HG03457 (cell line): Measurements from ENCODE around the gene SSH2.
"Not testable (repeated sequence)": the region's sequence is repeated elsewhere in the genome, so short reads cannot be mapped to it uniquely, and the experiment has no call there.

Experiments
- ATAC-seq: cut with Tn5 transposase; IDR thresholded peaks from one replicate; pipeline ENCODE4 v1.9.1; 2021; ENCODE audit warnings: moderate number of reproducible peaks; ENCODE audit not compliant: unreplicated experiment

The SSH2 gene

DNA sequence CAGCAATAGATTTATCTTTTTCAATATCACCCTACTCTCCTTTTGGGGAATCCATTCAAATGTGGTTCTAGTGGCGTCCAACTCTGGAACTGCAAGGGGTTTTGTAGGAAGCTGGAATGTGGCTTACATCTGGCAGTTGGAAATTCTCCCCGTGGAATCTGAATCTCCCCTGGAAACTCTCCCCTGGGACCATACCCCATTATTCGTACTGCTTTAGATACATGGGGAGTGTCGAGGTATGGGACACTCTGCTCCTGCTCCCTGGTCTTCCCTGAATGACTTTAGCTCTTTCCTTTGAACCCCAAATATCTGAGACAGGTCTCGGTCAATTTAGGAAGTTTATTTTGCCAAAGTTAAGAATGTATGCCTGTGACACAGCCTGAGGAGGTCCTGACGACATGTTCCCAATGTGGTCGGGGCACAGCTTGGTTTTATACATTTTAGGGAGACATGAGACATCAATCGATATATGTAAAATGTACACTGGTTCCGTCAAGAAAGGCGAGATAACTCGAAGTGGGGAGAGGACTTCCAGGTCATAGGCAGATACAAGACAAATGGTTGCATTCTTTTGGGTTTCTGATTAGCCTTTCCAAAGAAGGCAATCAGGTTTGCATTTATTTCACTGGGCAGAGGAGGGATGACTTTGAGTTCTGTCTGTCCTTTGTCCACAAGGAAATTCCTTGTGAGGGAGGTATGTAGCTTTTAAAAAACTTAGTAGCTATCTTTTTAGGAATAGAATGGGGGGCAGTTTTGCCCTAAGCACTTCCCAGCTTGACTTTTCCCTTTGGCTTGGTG is 218.2 kb downstream of the SSH2 start:
- ATAC-seq: no peak

DNA sequence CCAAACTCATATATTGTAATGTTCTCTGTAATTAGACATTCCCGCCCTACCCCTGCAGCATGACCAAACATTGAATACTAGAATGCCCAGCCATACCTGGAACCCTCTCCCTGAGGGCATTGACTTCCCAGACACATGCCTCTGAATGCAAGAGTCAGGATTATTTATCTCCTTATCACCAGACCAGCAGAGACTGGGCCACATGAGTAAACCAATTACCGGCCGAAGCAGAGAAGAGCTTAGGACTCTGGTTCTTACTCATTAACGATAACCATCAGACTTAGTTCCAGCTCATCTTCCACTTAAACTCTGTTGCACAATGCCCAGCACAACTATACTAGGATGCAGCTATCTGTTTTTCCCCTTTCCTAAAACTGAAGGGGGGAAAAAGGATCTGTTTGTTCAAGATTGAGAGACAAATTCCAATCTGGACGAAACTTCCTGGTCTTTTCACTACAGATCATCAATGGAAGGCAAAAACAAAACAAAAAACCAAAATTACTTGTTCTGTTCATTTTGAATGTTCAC is 219.1 kb downstream of the SSH2 start:
- no peak for ATAC-seq

DNA sequence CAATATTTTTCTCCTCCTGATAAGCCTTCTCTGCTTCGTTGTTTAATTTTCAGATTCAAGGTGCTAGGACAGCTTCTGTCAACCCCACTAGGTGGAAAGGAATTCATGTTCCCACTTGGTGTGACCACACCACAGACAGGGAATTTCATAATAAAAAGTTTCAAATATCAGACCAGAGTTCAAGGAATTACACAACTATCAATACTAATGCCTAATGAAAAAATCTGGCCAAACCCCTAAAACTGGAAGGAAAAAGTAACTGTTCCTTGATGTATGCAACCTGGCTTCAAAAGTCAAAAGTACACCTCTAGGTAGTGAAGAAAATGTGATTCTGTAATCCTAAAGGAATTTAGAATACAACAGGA is 219.5 kb downstream of the SSH2 start:
- ATAC-seq: no peak

DNA sequence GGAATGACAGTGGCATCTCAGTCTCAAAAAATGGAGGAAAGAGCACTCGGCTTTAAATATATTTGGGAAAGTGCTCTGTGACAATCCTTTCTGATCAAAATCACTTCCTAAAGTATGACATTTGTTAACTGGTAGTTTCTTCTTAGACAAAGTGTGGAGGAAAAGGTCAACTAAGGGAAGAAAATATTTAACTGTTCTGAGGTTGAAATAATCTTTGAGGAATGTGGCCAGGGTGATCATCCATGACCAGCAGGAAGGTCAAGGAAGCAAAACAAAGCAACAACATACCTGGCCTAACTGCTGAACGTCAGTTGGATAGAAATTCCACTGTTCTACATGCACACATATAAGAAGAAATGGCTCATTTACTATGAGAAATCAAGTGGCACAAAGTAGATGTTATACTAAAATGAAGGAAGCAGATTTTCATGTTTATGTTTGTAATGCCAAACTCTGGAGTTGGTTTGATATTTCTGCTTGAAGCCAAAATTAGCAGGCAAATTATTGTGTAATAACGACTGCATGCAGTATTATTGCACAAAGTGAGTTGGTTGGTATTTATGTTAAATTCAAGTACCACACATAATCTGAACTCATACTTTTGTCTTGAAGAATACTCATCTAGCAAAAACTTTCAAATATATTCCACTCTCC is 220.0 kb downstream of the SSH2 start:
- ATAC-seq: no peak

DNA sequence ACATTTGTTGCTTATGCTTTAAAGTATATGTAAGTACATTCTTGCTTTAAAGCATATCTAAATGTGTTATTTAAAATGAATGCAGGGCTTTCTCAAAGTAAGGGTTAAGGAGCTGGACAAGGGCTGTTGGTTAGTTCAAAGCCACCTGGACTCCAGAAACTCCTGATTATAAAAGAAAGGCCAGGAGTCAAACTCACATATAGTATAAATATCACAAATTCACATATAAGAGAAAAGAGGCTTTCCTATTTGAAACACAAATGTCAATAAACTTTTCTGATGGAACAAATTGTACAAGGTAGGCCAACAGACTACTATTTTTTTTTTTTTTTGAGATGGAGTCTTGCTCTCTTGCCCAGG is 222.8 kb downstream of the SSH2 start:
- ATAC-seq: no peak

DNA sequence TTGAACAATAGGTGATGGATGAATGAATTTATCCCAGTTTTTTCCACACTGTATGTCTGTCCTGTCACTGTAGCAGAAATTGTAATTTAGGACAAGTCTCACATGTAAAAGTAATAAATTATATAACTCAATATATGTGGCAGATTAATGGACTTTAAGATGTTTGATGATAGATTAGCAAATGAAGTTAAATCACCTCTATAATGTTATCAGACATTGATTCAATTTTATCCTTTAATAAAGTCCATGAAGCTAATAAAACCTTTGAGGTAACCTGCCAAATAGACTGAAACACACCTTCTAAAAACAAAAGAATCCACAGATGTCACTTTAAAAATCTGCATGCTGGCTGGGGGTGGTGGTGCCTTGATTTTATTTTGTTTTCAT is 224.0 kb downstream of the SSH2 start:
- no peak for ATAC-seq

DNA sequence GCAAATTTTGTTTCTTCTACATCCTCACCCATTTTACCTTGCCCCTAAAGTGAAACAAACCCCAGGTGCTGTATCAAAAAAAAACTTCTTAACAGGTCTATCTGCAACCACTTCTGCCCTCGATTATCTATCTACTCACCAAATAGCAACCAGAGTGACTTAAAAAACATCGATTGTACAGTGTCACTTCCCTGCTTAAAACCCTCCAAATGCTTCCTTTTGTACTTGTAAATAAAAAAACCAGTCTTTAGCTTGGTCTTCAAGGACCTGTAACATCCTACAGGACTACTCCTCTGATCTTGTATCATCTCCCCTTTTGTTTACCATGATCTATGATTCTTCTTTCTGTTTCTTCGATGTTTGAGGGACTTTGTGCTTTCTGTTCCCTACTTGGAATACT is 224.6 kb downstream of the SSH2 start:
- ATAC-seq: no peak

DNA sequence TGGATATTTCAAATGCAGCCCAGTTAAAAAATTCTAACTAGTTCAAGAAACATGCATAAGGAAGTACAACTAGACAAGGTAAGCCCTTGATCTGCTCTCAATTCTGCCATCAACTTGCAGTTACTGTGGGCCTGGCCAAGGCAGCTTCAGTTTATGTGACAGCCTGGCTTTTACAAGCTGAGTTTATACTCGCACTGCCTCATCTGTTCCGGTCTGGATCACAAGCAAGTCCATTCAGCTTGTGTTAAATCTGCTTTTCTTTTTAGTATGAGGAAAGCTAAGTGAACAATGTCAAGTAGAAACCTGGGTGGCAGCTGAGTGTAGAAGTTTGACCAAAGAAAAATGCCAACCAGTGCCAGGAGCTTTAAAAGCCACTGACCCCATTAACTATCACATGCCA is 230.7 kb downstream of the SSH2 start:
- ATAC-seq: no peak

DNA sequence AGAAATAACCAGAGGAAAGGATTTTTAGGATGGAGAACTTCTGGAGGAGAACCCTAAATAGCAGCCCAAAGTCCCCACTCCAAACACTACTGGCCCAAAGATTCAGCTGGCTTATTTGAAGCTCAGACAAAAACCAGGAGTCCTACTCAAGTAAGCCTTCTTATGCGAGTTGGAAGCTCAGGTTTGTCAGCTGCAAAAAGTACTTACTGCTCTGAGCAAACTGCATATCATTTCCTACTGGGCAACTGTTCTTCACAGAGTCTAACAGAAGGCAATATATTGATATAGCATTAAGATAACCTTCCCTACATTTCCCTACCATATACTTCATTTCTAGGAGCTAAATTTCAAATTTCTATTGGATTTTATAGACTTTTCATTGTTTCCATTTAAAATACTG is 231.2 kb downstream of the SSH2 start:
- ATAC-seq: no peak

DNA sequence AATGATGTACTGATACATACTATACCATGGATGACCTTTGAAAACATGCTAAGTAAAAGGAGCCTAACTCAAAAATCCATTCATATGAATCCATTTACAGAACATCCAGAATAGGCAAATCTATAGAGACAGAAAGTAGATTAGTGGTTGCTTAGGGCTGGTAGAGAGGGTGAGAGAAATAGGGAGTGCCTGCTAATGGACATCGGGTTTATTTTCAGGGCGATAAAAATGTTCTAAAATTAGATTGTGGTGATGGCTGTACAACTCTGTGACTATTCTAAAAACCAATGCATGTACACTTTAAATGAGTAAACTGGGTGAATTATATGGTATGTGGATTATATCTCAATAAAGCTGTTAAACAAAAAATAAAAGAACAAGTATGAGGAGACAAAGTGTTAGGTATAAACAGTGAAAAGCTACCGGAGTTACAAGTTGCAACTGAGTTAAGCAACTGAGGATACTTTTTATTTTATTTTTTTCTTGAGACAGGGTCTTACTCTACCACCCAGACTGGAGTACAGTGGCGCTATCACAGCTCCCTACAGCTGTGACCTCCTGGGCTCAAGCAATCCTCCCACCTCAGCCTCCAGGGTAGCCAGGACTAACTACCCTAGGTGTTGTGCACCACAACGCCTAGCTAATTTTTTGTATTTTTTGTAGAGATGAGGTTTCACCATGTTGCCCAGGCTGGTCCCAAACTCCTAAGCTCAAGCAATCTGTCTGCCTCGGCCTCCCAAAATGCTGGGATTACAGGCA is 231.8 kb downstream of the SSH2 start:
- ATAC-seq: no peak

DNA sequence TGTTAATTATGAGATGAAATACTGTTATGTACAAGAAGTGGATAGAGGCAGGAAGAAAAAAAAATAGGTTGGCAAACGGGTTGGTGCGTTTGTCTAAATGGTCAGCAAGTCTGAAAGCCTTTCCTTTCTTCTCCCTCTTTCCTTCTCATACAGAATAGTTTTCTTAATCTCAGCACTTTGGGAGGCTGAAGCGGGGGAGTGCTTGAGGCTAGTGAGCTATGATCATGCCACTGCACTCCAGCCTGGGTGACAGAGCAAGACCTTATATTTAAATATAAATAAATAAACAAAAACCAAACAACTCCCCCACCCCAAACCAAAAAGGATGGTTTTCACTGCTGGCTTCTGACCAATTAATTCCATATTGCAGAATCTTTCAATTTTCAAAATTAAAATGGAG is 232.7 kb downstream of the SSH2 start:
- ATAC-seq: no peak

DNA sequence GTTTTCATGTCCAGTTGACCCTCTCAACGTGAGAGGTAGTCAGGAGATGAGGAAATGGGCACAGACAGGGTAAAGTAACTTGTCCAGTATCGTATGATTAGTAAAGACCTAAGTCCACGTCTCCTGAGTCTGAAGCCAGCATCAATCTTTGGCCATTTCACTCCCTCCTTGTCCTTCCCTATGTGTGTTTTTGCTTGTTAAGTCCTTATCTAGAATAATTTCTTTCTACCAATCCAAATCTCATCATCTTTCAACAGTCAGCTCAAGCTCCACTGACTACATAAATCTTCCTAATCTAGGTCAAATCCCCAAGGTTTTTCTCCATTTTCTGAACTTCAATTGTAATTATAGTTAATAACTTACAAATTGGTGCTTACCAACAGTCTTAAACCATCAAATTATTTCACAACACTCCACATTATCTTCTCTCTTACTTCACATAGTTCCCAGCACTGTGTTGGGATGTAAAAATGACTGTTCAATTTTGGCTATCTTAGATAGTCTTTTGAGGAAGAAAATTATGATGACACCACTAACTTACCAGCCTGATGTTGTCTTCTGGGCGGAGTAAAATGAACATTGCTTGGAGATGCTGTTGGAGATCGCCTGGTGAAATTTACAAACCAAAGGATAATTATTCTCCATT is 235.0 kb downstream of the SSH2 start:
- no peak for ATAC-seq

DNA sequence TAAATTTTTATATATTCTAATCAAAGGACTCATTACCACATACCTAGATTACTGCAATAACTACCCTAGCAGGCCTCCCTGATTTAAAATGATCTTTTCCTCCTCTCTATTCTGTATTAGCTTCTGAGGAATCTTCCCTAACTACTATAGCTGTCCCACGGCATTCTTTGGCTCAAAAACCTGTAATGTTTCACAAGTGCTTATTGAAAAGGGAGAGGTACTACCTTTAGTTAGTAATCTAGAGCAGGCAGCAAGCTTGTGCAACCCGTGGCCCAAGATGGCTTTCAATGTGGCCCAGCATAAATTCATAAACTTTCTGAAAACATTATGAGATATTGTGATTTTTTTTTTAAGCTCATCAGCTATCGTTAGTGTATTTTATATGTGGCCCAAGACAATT is 236.3 kb downstream of the SSH2 start:
- ATAC-seq: no peak

DNA sequence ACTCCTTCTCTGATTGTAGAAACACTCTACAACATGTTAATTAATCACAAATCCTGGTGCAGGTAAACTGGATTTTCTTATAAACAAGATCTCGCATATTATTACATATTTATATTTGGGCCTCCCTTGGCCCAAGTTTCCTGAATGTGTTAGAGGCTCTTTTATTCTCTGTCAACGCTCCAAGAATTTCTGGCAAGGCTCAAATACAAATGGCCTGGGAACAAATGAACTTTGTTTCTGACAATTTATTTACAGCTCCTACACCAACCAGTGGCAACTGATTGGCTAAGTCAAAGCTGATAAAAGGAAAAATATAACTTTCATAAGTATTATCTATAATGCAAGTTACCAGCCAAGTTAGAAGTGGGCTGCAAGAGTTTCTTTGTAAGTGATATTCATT is 242.4 kb downstream of the SSH2 start:
- ATAC-seq: no peak

DNA sequence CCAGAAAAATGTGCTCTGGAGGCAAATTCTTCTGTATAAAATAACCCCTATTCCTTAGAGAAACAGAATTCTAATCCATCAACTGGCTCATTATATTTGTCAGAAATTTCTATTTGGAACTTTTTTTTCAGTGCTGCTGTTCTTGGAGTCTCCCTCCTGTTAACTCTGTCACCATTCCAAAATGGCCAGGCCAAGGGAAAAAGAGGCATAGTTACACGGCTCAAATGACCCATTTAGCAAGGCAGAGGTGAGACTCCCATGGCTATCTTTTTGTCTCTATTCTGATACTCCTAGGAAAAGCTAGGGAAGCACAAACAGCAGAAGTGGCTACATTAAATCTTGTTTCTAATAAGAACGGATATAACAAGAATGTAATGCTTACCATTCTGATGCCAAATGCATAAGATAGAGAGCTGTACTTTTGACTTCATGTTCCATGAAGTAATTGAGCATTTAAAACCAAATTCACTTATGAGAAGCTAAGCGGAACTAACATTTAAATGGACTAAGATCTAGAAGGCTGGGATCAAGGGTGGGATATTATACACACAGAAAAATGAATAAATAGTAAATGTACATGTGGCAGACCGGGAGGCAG is 242.9 kb downstream of the SSH2 start:
- no peak for ATAC-seq

DNA sequence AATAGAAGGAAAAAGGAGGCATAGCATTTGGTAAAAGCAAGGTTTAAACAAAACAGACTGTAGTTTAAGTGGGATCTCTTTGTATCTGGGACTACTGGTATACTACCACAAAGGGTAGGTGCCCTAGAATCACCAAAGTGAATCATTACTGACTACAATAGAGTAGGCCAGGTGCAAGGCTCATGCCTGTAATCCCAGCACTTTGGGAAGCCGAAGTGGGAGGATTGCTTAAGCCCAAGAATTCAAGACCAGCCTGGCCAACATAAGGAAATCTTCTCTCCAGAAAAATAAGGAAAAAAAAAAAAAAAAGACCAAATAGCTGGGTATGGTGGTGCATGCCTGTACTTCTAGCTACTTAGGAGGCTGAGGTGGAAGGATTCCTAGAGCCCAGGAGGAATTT is 246.5 kb downstream of the SSH2 start:
- no peak for ATAC-seq

DNA sequence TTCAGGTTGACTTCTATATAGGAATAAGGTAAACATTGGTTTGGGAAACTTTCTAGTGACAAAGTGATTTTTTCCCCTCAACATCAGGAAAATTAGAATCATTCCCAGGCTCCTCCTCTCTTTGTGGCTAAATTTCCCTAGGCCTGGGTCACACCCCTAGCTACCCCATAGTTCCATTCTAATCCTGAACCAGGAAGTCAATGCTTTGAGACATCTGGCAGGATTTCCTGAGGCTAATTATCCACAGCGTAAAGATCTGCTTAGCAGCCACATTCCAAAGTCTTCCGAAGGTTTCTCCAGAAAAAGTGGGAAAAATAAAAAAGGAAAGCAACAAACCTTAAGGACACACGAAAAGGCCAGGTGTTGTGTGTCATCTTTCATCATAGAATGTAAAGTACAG is 247.0 kb downstream of the SSH2 start:
- no peak for ATAC-seq

DNA sequence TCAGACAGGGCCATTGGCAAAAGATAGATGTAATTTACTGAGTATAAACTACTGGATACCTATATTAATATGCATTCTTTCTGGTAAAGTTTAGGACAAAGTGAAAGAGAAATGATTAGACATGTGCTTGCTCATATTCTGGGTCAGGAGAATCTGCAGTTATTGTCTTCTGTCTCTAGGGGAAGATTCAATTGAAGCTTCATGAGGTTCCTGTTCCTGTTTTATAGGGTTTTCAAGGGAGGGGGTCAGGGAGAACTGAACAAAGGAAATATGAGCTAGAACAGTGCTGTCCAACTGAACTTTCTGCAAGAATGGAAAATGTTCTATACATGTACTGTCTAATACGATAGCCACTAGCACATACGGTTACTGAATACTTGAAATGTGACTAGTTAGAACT is 248.0 kb downstream of the SSH2 start:
- no peak for ATAC-seq

DNA sequence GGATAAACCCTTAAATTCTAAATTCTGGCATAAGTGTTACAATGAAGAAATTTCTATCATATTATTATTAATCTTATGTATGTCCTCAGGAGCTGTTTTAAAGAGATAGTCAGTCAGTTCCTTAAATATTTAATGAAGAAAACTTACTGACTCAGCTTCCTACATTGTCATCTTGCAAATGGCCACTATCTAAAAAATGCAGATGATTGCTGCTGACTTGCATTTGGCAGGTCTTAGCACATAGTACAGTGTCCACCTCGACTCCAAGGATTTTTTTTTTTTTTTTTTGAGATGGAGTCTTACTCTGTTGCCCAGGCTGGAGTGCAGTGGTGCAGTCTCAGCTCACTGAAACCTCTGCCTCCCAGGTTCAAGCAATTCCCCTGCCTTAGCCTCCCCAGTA is 252.2 kb downstream of the SSH2 start:
- no peak for ATAC-seq

DNA sequence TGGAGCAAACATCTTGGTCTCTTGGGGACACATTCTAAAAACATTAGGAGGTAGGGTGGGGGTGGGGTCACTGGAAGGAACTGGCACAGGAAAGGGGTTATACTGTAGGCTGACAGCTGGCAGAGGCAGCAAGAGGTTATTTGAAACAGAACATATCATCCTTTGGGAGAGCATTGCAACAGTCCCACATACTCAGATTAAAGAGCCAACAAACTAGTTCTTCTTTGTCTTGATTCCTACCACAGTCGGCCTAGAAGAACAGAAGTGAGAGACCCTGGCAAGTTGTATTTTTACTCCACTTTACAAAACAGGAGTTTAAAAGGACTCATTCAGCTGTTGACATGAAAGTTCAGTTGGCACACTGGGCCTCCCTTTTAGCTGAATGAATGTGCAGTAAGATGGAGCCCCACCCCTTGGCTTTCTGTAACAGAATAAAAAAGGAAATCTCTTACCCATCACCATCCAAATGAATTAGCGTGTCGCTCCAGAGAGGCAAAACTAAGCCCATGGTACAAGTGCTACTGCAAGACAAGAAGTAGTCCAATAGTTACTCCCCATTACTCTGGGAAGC is 252.7 kb downstream of the SSH2 start:
- ATAC-seq: no peak

DNA sequence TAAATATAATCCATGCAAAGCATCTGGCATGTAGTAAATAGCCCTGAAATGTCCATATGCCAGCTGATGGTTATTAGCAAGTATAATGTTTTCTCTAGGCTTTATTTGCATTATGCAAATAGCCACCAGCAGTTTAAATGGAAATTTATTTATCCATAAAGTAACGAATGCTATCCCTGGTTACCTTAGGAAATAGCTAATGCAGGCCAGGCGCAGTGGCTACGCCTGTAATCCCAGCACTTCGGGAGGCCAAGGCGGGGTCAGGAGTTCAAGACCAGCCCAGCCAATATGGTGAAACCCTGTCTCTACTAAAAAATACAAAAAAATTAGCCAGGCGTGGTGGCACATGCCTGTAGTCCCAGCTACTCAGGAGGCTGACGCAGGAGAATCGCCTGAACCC is 254.1 kb downstream of the SSH2 start:
- ATAC-seq: not testable (repeated sequence)
